Stimulated activated naive CD8-positive, alpha-beta T cell treated with anti-CD3 and anti-CD28 coated beads, Interleukin-15, Interleukin-2, amounts not matched to agents 100 U/mL and 50 U/mL, for 24 hours (primary cell): ENCODE data around the gene SLC39A12.

Source experiments
- ATAC-seq: fragments of 150-1000 bp; cut with Tn5 transposase; one replicate; pipeline ENCODE4 v1.10.0; 2021
- DNase-seq: peaks from one replicate; pipeline ENCODE4 v3.0.0; 2021

Gene SLC39A12

GRCh38 chr10:18059826-18060559 is 108.3 kb downstream of the SLC39A12 start:
- ATAC-seq = no peak
- no peak for DNase-seq

GRCh38 chr10:18066947-18067346 is 115.2 kb downstream of the SLC39A12 start:
- DNase-seq (no peak), ATAC-seq (no peak)

- no peak for DNase-seq
Observed at GRCh38 chr10:18068401-18068800, 116.7 kb downstream of the SLC39A12 start.

GRCh38 chr10:18071591-18071990 is 119.9 kb downstream of the SLC39A12 start:
- ATAC-seq = no peak
- DNase-seq = no peak

More at GRCh38 chr10:18068401-18068800, 116.7 kb downstream of the SLC39A12 start:
- ATAC-seq = no peak

- ATAC-seq (no peak), DNase-seq (no peak)
Observed at GRCh38 chr10:18073314-18073713, 121.6 kb downstream of the SLC39A12 start.

GRCh38 chr10:18075881-18076280 is 124.2 kb downstream of the SLC39A12 start:
- ATAC-seq (no peak), DNase-seq (no peak)

GRCh38 chr10:18079665-18080295 is 128.1 kb downstream of the SLC39A12 start:
- ATAC-seq (no peak), DNase-seq (no peak)

- ATAC-seq = no peak
- DNase-seq = no peak
Observed at GRCh38 chr10:18082381-18082780, 130.7 kb downstream of the SLC39A12 start.

GRCh38 chr10:18085855-18086254 is 134.1 kb downstream of the SLC39A12 start:
- no peak for ATAC-seq

GRCh38 chr10:18086746-18087145 is 135.0 kb downstream of the SLC39A12 start:
- ATAC-seq (no peak), DNase-seq (no peak)

More at GRCh38 chr10:18085855-18086254, 134.1 kb downstream of the SLC39A12 start:
- DNase-seq = no peak

- DNase-seq = no peak
- ATAC-seq = no peak
Observed at GRCh38 chr10:18087355-18087754, 135.6 kb downstream of the SLC39A12 start.
